Body of pancreas (tissue), 4 donors: Measurements from ENCODE around the gene HOGA1.

ENCODE experiments used
- CTCF ChIP-seq, 7 experiments: fragments of 450-650 bp in 4 of 7; fragments of 200-600 bp in 3 of 7; sonication (generic) in 3 of 7; IDR thresholded peaks; one replicate each; pipeline ENCODE4 v1.5.1; 2016 to 2019; ENCODE audit warnings: antibody characterized with exemption in 7 of 7
- POLR2A ChIP-seq, 3 donors: fragments of 450-650 bp; IDR thresholded peaks; one replicate each; pipeline ENCODE4 v1.6.1; 2016; ENCODE audit warnings: antibody characterized with exemption in 3 of 3, mild to moderate bottlenecking in 2 of 3

GRCh38 chr10:97590082-97590747, 6.0 kb downstream of the HOGA1 start:
- no peak for TF ChIP-seq CTCF (IDR thresholded peaks at IDR 0.05)
- TF ChIP-seq POLR2A (IDR thresholded peaks at IDR 0.05): no peak
